Measurements from ENCODE around the gene PDXP.

The PDXP gene

GRCh38 chr22:37663521-37664140, 5.1 kb downstream of the PDXP start:
- no peak overlapping the region for H3K4me2 ChIP-seq (ENCODE audit: low read length, poor library complexity, severe bottlenecking)
- 88% methylated on average over 16 of the region's 16 CpGs for WGBS
- H2AK5ac ChIP-seq (ENCODE audit: low read length, severe bottlenecking), result no peak overlapping the region
- no peak overlapping the region for H3K27ac ChIP-seq (ENCODE audit: low read length, poor library complexity, severe bottlenecking)
- H2BK12ac ChIP-seq (ENCODE audit: low read length in 2 of 2), result no peak overlapping the region
- no peak overlapping the region for H3K4me3 ChIP-seq (ENCODE audit: insufficient read depth in 1 of 2, low read depth in 1 of 2, low read length in 2 of 2)
- peaks cover 39% of the 10 kb centered on the region for H3K79me1 ChIP-seq (replicated peaks; ENCODE audit: low read length, poor library complexity, severe bottlenecking)
- no peak overlapping the region for H2BK5ac ChIP-seq (ENCODE audit: low read depth, low read length, poor library complexity, severe bottlenecking)
- H3K23ac ChIP-seq (ENCODE audit: low read length in 2 of 2), result no peak overlapping the region
- no peak overlapping the region for H3K4ac ChIP-seq (ENCODE audit: low read depth in 1 of 2, low read length in 2 of 2)
- H3K14ac ChIP-seq (ENCODE audit: low read length in 2 of 2), result no peak overlapping the region
- H2BK120ac ChIP-seq (ENCODE audit: low read depth, low read length), result no peak overlapping the region
- peaks cover 32% of the 10 kb centered on the region for H3K4me1 ChIP-seq (ENCODE audit: control insufficient read depth, insufficient read depth, low read depth, low read length)
- H3K27me3 ChIP-seq (ENCODE audit: control insufficient read depth in 1 of 2, insufficient read depth in 1 of 2, low read length in 2 of 2), result no peaks in the 10 kb centered on the region
- no peak for DNase-seq
- H2BK15ac ChIP-seq (ENCODE audit: low read depth, poor library complexity, severe bottlenecking), result no peak overlapping the region
- H4K91ac ChIP-seq (ENCODE audit: low read length), result no peak overlapping the region
- no peak overlapping the region for H3K9ac ChIP-seq (ENCODE audit: low read length)
- no peaks in the 10 kb centered on the region for H3K9me3 ChIP-seq (ENCODE audit: control insufficient read depth, low read length)
- peak overlapping the region in 1 of 2 experiments; percentile 19 for H3K18ac ChIP-seq (ENCODE audit: low read depth in 1 of 2, low read length in 2 of 2)
- peaks cover 11 to 32% of the 10 kb centered on the region in 2 experiments for H3K36me3 ChIP-seq (ENCODE audit: control insufficient read depth in 1 of 2, insufficient read depth in 2 of 2, low read depth in 1 of 2, low read length in 2 of 2)
- H4K8ac ChIP-seq (ENCODE audit: low read length), result no peak overlapping the region
- H2AFZ ChIP-seq (ENCODE audit: low read depth, low read length), result no peak overlapping the region

GRCh38 chr22:37664249-37665101, 6.0 kb downstream of the PDXP start:
- Histone ChIP-seq H2AK5ac (ENCODE audit: low read length, severe bottlenecking) (no peak overlapping the region), H3K18ac (ENCODE audit: low read depth in 1 of 2, low read length in 2 of 2) (no peak overlapping the region), H3K4me2 (ENCODE audit: low read length, poor library complexity, severe bottlenecking) (no peak overlapping the region), H3K27ac (ENCODE audit: low read length, poor library complexity, severe bottlenecking) (no peak overlapping the region), H3K14ac (ENCODE audit: low read length in 2 of 2) (no peak overlapping the region), H3K4me1 (ENCODE audit: control insufficient read depth, insufficient read depth, low read depth, low read length) (peaks cover 28% of the 10 kb centered on the region), H2BK5ac (ENCODE audit: low read depth, low read length, poor library complexity, severe bottlenecking) (no peak overlapping the region), H2BK120ac (ENCODE audit: low read depth, low read length) (no peak overlapping the region), H3K79me1 (replicated peaks; ENCODE audit: low read length, poor library complexity, severe bottlenecking) (peaks cover 36% of the 10 kb centered on the region), H3K9ac (ENCODE audit: low read length) (no peak overlapping the region), H2BK12ac (ENCODE audit: low read length in 2 of 2) (no peak overlapping the region), H3K23ac (ENCODE audit: low read length in 2 of 2) (no peak overlapping the region), H4K91ac (ENCODE audit: low read length) (no peak overlapping the region), H2AFZ (ENCODE audit: low read depth, low read length) (no peak overlapping the region), H3K9me3 (ENCODE audit: control insufficient read depth, low read length) (no peaks in the 10 kb centered on the region), H3K36me3 (ENCODE audit: control insufficient read depth in 1 of 2, insufficient read depth in 2 of 2, low read depth in 1 of 2, low read length in 2 of 2) (peaks cover 11 to 32% of the 10 kb centered on the region in 2 experiments), H3K4ac (ENCODE audit: low read depth in 1 of 2, low read length in 2 of 2) (no peak overlapping the region), H4K8ac (ENCODE audit: low read length) (no peak overlapping the region), H3K27me3 (ENCODE audit: control insufficient read depth in 1 of 2, insufficient read depth in 1 of 2, low read length in 2 of 2) (no peaks in the 10 kb centered on the region), H2BK15ac (ENCODE audit: low read depth, poor library complexity, severe bottlenecking) (no peak overlapping the region), H3K4me3 (ENCODE audit: insufficient read depth in 1 of 2, low read depth in 1 of 2, low read length in 2 of 2) (no peak overlapping the region)
- WGBS, result 89% methylated on average over 16 of the region's 16 CpGs
- no peak for DNase-seq

DNA sequence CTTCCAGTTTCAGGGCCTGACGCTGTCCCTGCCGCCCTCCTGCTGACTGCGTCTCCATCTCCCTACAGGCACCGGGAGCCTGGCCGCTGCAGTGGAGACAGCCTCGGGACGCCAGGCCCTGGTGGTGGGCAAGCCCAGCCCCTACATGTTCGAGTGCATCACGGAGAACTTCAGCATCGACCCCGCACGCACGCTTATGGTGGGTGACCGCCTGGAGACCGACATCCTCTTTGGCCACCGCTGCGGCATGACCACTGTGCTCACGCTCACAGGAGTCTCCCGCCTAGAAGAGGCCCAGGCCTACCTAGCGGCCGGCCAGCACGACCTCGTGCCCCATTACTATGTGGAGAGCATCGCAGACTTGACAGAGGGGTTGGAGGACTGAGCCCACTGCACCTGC, 7.0 kb downstream of the PDXP start:
- no peak overlapping the region for H4K8ac ChIP-seq (ENCODE audit: low read length)
- H3K4me2 ChIP-seq (ENCODE audit: low read length, poor library complexity, severe bottlenecking), result no peak overlapping the region
- no peak overlapping the region for H3K23ac ChIP-seq (ENCODE audit: low read length in 2 of 2)
- no peak overlapping the region for H3K4me3 ChIP-seq (ENCODE audit: insufficient read depth in 1 of 2, low read depth in 1 of 2, low read length in 2 of 2)
- peaks cover 11 to 29% of the 10 kb centered on the region in 2 experiments for H3K36me3 ChIP-seq (ENCODE audit: control insufficient read depth in 1 of 2, insufficient read depth in 2 of 2, low read depth in 1 of 2, low read length in 2 of 2)
- H3K9ac ChIP-seq (ENCODE audit: low read length), result no peak overlapping the region
- H3K27me3 ChIP-seq (ENCODE audit: control insufficient read depth in 1 of 2, insufficient read depth in 1 of 2, low read length in 2 of 2), result no peaks in the 10 kb centered on the region
- no peaks in the 10 kb centered on the region for H3K9me3 ChIP-seq (ENCODE audit: control insufficient read depth, low read length)
- H2AFZ ChIP-seq (ENCODE audit: low read depth, low read length), result no peak overlapping the region
- no peak overlapping the region for H3K27ac ChIP-seq (ENCODE audit: low read length, poor library complexity, severe bottlenecking)
- no peak overlapping the region for H2BK15ac ChIP-seq (ENCODE audit: low read depth, poor library complexity, severe bottlenecking)
- no peak overlapping the region for H3K18ac ChIP-seq (ENCODE audit: low read depth in 1 of 2, low read length in 2 of 2)
- H2BK12ac ChIP-seq (ENCODE audit: low read length in 2 of 2), result no peak overlapping the region
- H3K79me1 ChIP-seq (replicated peaks; ENCODE audit: low read length, poor library complexity, severe bottlenecking), result peaks cover 32% of the 10 kb centered on the region
- DNase-seq, result no peak
- no peak overlapping the region for H2AK5ac ChIP-seq (ENCODE audit: low read length, severe bottlenecking)
- no peak overlapping the region for H3K14ac ChIP-seq (ENCODE audit: low read length in 2 of 2)
- WGBS, result 98% methylated on average over 24 of the region's 24 CpGs
- no peak overlapping the region for H3K4ac ChIP-seq (ENCODE audit: low read depth in 1 of 2, low read length in 2 of 2)
- H4K91ac ChIP-seq (ENCODE audit: low read length), result no peak overlapping the region
- H3K4me1 ChIP-seq (ENCODE audit: control insufficient read depth, insufficient read depth, low read depth, low read length), result peaks cover 18% of the 10 kb centered on the region
- no peak overlapping the region for H2BK120ac ChIP-seq (ENCODE audit: low read depth, low read length)
- no peak overlapping the region for H2BK5ac ChIP-seq (ENCODE audit: low read depth, low read length, poor library complexity, severe bottlenecking)

DNA sequence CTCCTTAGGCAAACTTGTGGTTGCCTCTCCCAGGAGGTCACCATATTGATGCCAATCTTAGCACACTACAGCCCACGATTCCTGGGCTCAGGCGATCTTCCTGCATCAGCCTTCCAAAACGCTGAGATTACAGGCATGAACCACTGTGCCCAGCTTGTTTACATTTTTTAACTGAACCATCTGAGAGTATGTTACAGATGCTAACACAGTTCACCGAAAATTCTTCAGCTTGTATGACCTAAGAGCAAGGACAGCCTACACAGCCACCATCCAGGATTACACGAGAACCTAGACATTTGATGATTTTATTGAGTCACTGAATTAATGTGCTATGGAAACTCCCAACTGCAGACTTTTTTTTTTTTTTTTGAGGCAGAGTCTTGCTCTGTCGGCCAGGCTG, 11.1 kb downstream of the PDXP start:
- H3K9me3 ChIP-seq (ENCODE audit: control insufficient read depth, low read length), result no peaks in the 10 kb centered on the region

More for the DNA sequence above, 11.1 kb downstream of the PDXP start:
- Histone ChIP-seq H3K36me3 (ENCODE audit: control insufficient read depth in 1 of 2, insufficient read depth in 2 of 2, low read depth in 1 of 2, low read length in 2 of 2) (peaks cover 11 to 26% of the 10 kb centered on the region in 2 experiments), H3K79me1 (replicated peaks; ENCODE audit: low read length, poor library complexity, severe bottlenecking) (peaks cover 26% of the 10 kb centered on the region), H3K9ac (ENCODE audit: low read length) (no peak overlapping the region), H2BK12ac (ENCODE audit: low read length in 2 of 2) (no peak overlapping the region), H2BK5ac (ENCODE audit: low read depth, low read length, poor library complexity, severe bottlenecking) (no peak overlapping the region), H3K14ac (ENCODE audit: low read length in 2 of 2) (no peak overlapping the region), H2AK5ac (ENCODE audit: low read length, severe bottlenecking) (no peak overlapping the region), H3K23ac (ENCODE audit: low read length in 2 of 2) (no peak overlapping the region), H4K8ac (ENCODE audit: low read length) (no peak overlapping the region), H4K91ac (ENCODE audit: low read length) (no peak overlapping the region), H2AFZ (ENCODE audit: low read depth, low read length) (no peak overlapping the region), H3K27me3 (ENCODE audit: control insufficient read depth in 1 of 2, insufficient read depth in 1 of 2, low read length in 2 of 2) (no peaks in the 10 kb centered on the region), H3K4me2 (ENCODE audit: low read length, poor library complexity, severe bottlenecking) (no peak overlapping the region), H3K18ac (ENCODE audit: low read depth in 1 of 2, low read length in 2 of 2) (no peak overlapping the region), H3K4me1 (ENCODE audit: control insufficient read depth, insufficient read depth, low read depth, low read length) (peaks cover 7% of the 10 kb centered on the region), H2BK120ac (ENCODE audit: low read depth, low read length) (no peak overlapping the region), H3K27ac (ENCODE audit: low read length, poor library complexity, severe bottlenecking) (no peak overlapping the region), H2BK15ac (ENCODE audit: low read depth, poor library complexity, severe bottlenecking) (no peak overlapping the region), H3K4ac (ENCODE audit: low read depth in 1 of 2, low read length in 2 of 2) (no peak overlapping the region), H3K4me3 (ENCODE audit: insufficient read depth in 1 of 2, low read depth in 1 of 2, low read length in 2 of 2) (no peak overlapping the region)
- DNase-seq, result peak; percentile 76
- WGBS, result 75% methylated on average over 5 of the region's 6 CpGs
